PC-9 (cell line): ENCODE measurements around the gene STAU1. TPM values are rescaled to one million over a fixed set of nuclear protein-coding genes. Genes with fewer than 3 reads are reported as not detected.

Experiments used
- BruUV-seq: library from RNA; stranded (reverse); fragments of 400-500 nt; replicated peaks from 2 replicates; lab custom pipeline; 2021; lab: Mats Ljungman, UMichigan
- CTCF ChIA-PET: fragments of 300-600 bp; sonication (Branson Sonifier 250); formaldehyde crosslinking; loops from one replicate; lab custom pipeline; 2022; ENCODE audit warnings: antibody characterized with exemption; lab: Charles Lee
- POLR2A ChIA-PET: fragments of 300-600 bp; sonication (Branson Sonifier 250); formaldehyde crosslinking; loops from one replicate; lab custom pipeline; 2022; ENCODE audit warnings: antibody characterized with exemption; ENCODE audit not compliant: unreplicated experiment; lab: Charles Lee
- DNase-seq, 2 experiments: peaks; one replicate each; pipeline versions ENCODE4 v3.0.0 to v3.0.0-alpha.2; 2015 to 2022; ENCODE audit warnings: mixed read lengths in 1 of 2
- H2AFZ ChIP-seq: fragments of 200-600 bp; sonication (generic); 2 replicates; pipeline ENCODE4 v1.8.1; 2017; ENCODE audit warnings: antibody characterized with exemption
- H3F3A ChIP-seq: fragments of 200-600 bp; sonication (generic); 2 replicates; pipeline ENCODE4 v1.8.1; 2017; ENCODE audit warnings: antibody characterized with exemption, mild to moderate bottlenecking, low read depth; ENCODE audit not compliant: insufficient read depth
- H3K27ac ChIP-seq: fragments of 200-600 bp; sonication (generic); 2 replicates; pipeline ENCODE4 v1.6.1; 2016; ENCODE audit warnings: mixed run types
- H3K27me3 ChIP-seq: fragments of 200-600 bp; sonication (generic); 2 replicates; pipeline ENCODE4 v1.6.1; 2016; ENCODE audit warnings: low read depth, mixed run types; ENCODE audit not compliant: insufficient read depth
- H3K36me3 ChIP-seq: fragments of 200-600 bp; sonication (generic); 2 replicates; pipeline ENCODE4 v1.6.1; 2016; ENCODE audit warnings: low read depth, mixed run types
- H3K4me1 ChIP-seq: fragments of 200-600 bp; sonication (generic); replicated peaks from 2 replicates; pipeline ENCODE4 v1.6.1; 2016; ENCODE audit warnings: mixed run types; ENCODE audit not compliant: insufficient read depth
- H3K4me2 ChIP-seq: fragments of 200-600 bp; sonication (generic); 2 replicates; pipeline ENCODE4 v1.6.1; 2017; ENCODE audit warnings: mixed run types
- H3K4me3 ChIP-seq: fragments of 200-600 bp; sonication (generic); 2 replicates; pipeline ENCODE4 v1.6.1; 2016; ENCODE audit warnings: mixed run types
- H3K79me2 ChIP-seq: fragments of 200-600 bp; sonication (generic); 2 replicates; pipeline ENCODE4 v1.6.1; 2017; ENCODE audit warnings: low read depth, mixed run types
- H3K9me2 ChIP-seq: fragments of 200-600 bp; sonication (generic); 2 replicates; pipeline ENCODE4 v1.8.1; 2017; ENCODE audit warnings: mild to moderate bottlenecking; ENCODE audit not compliant: insufficient read depth
- H3K9me3 ChIP-seq: fragments of 200-600 bp; sonication (generic); 2 replicates; pipeline ENCODE4 v1.8.1; 2016; ENCODE audit warnings: low read depth; ENCODE audit not compliant: insufficient read depth
- H4K20me1 ChIP-seq: fragments of 200-600 bp; sonication (generic); 2 replicates; pipeline ENCODE4 v1.8.1; 2017; ENCODE audit not compliant: insufficient read depth
- EZH2 ChIP-seq: fragments of 200-600 bp; sonication (generic); IDR thresholded peaks from 2 replicates; pipeline ENCODE4 v1.8.0; 2017; ENCODE audit warnings: antibody characterized with exemption, low read depth
- intact Hi-C: fragments of 100-400 bp; cut with micrococcal nuclease; formaldehyde crosslinking; loops from one replicate; pipeline ENCODE4 v1.10.0; 2022; ENCODE audit not compliant: unreplicated experiment
- total RNA-seq: library from RNA; stranded (reverse); gene quantifications from 2 replicates; pipeline ENCODE4 v1.2.3, GENCODE V29; 2021
- TF ChIP-seq, protein P1 (sequence below): fragments of 200-600 bp; sonication (generic); conservative IDR thresholded peaks from 2 replicates; pipeline ENCODE4 v1.6.1; 2017; ENCODE audit warnings: mixed run types, antibody characterized with exemption, mild to moderate bottlenecking, moderate library complexity

Gene STAU1
- total RNA-seq, 1 experiment from 2014 or later = 153 TPM

DNA sequence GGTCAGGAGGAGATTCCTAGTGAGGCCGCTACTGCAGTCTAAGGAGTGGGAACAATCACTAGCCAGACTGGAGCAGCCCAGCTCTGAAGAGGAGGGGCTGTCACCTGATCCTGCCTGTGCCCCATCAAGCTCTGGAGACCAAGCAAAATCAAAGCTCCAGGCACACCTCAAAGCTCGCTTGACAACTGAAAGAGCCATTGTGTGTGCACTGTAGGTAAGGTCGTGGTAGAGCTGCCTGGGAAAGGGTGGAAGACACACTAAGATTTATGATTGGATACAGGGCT is 83.8 kb downstream of the STAU1 start:
- Histone ChIP-seq H3F3A (peaks cover 66% of the 10 kb centered on the region), H3K79me2 (no peaks in the 10 kb centered on the region), H3K4me2 (no peak overlapping the region), H3K27ac (no peak overlapping the region), H3K27me3 (no peaks in the 10 kb centered on the region), H3K36me3 (peaks cover 23% of the 10 kb centered on the region), H4K20me1 (peaks cover 9% of the 10 kb centered on the region), H3K4me1 (no peaks in the 10 kb centered on the region), H3K9me3 (no peaks in the 10 kb centered on the region), H3K9me2 (no peaks in the 10 kb centered on the region), H3K4me3 (no peak overlapping the region), H2AFZ (no peak overlapping the region)
- intact Hi-C loops = no loop called here
- POLR2A ChIA-PET = no interaction called here
- BruUV-seq = no TSS peak
- TF ChIP-seq EZH2 = no peak
- CTCF ChIA-PET = no interaction called here
- DNase-seq = no peak

DNA sequence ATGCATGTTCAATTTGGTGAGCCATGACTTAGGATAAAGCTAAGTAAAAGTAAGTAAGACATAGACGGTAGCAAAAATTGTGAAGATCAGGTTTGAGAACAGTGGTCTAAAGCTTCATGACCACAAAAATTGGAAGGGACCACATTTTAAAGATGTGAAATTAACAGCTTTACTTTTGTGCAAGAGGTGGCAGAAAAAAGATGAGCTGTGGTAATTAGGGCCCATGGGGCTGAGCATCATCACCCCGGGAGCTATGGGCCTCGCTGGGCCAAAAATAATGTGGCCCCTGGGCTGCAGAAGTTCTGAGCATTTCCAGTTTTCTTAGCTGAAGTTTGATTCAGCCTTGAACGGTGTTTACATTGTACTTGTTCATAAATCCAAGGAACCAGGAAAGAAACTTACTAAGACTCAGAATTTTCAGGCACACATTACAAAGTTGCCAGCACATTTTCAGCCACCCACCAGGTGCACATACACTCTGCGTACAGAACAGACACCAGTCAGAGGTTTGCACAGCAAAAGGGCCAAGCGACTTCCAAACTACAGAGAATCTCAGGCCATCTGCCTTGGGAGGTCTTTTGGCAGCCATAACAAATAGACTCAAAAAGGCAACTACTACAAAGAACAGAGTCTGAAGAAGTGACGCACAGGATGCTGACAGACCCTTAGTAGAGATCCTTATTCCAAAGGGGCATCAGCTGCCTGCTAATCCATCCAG is 84.3 kb downstream of the STAU1 start:
- no peak for TF ChIP-seq EZH2
- TF ChIP-seq, protein P1, sequence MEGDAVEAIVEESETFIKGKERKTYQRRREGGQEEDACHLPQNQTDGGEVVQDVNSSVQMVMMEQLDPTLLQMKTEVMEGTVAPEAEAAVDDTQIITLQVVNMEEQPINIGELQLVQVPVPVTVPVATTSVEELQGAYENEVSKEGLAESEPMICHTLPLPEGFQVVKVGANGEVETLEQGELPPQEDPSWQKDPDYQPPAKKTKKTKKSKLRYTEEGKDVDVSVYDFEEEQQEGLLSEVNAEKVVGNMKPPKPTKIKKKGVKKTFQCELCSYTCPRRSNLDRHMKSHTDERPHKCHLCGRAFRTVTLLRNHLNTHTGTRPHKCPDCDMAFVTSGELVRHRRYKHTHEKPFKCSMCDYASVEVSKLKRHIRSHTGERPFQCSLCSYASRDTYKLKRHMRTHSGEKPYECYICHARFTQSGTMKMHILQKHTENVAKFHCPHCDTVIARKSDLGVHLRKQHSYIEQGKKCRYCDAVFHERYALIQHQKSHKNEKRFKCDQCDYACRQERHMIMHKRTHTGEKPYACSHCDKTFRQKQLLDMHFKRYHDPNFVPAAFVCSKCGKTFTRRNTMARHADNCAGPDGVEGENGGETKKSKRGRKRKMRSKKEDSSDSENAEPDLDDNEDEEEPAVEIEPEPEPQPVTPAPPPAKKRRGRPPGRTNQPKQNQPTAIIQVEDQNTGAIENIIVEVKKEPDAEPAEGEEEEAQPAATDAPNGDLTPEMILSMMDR = no peak
- no peak for DNase-seq
- Histone ChIP-seq H3K4me3 (no peak overlapping the region), H3K27ac (no peak overlapping the region), H3K9me3 (no peaks in the 10 kb centered on the region), H2AFZ (no peak overlapping the region), H3K4me1 (no peaks in the 10 kb centered on the region), H3K36me3 (peaks cover 26% of the 10 kb centered on the region), H3K27me3 (no peaks in the 10 kb centered on the region), H3K9me2 (no peaks in the 10 kb centered on the region), H3K4me2 (no peak overlapping the region), H3K79me2 (no peaks in the 10 kb centered on the region), H3F3A (peaks cover 61% of the 10 kb centered on the region), H4K20me1 (peaks cover 9% of the 10 kb centered on the region)
- CTCF ChIA-PET = no interaction called here
- BruUV-seq = no TSS peak
- intact Hi-C loops = no loop called here
- POLR2A ChIA-PET = interaction anchor here (0.7 kb wide), 1 partner anchor 206 kb away, joined by 9 read pairs; no protein-coding TSS in a partner anchor

DNA sequence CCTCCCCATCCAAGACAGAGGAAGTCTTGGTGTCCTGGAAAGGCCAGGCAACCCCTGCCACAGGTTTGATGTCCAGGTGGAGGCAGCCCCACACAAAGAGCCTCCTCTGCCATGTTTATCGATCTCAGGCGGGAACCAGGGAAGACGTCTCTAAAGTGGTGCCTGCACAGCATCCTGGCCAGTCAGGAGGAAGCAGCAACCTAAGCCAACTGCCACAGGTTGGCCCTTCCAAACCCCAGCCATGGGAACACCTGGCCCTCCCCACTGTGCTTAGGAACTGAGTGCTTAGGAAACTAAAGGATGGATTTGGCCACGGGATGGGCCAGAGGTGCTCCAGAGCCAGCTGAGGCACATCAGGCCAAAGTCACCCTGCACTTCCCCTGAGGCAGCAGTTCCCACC is 85.1 kb downstream of the STAU1 start:
- Histone ChIP-seq H3K79me2 (no peaks in the 10 kb centered on the region), H3K27me3 (no peaks in the 10 kb centered on the region), H3K4me3 (no peak overlapping the region), H3K27ac (no peak overlapping the region), H3K9me3 (no peaks in the 10 kb centered on the region), H3K4me2 (no peak overlapping the region), H3K4me1 (no peaks in the 10 kb centered on the region), H3K9me2 (no peaks in the 10 kb centered on the region), H3K36me3 (peaks cover 34% of the 10 kb centered on the region), H2AFZ (no peak overlapping the region), H4K20me1 (peaks cover 9% of the 10 kb centered on the region), H3F3A (peaks cover 64% of the 10 kb centered on the region)
- TF ChIP-seq EZH2 = no peak
- TF ChIP-seq, protein P1 = no peak
- ChIA-PET CTCF (interaction anchor here (1.5 kb wide), 1 partner anchor 30 kb away, joined by 3 read pairs; no protein-coding TSS in a partner anchor), POLR2A (interaction anchor here (0.7 kb wide), 1 partner anchor 206 kb away, joined by 9 read pairs; no protein-coding TSS in a partner anchor)
- no peak for DNase-seq
- intact Hi-C loops = no loop called here
- BruUV-seq = no TSS peak
